Spleen (tissue), 11 donors: Measurements from ENCODE around the gene WDR64. TPM values are rescaled to one million over a fixed set of nuclear protein-coding genes. Genes with fewer than 3 reads are reported as not detected.
"Not testable (repeated sequence)": the region's sequence is repeated elsewhere in the genome, so short reads cannot be mapped to it uniquely, and the experiment has no call there.

Source experiments
- DNase-seq: peaks from one replicate; pipeline ENCODE4 v3.0.0-alpha.2; 2020
- H3K27ac ChIP-seq, 8 donors: fragments of 200-600 bp; sonication (generic) in 7 of 8; 1 replicate in 4 of 8; 2 replicates in 4 of 8; pipeline versions ENCODE4 v1.5.0 to v1.8.0; 2016 to 2021; ENCODE audit warnings: inconsistent platforms in 4 of 8, mild to moderate bottlenecking in 4 of 8, moderate library complexity in 1 of 8
- H3K27me3 ChIP-seq, 7 donors: fragments of 200-600 bp; sonication (generic) in 6 of 7; replicated peaks in 1 of 7; 1 replicate in 4 of 7; 2 replicates in 3 of 7; pipeline versions ENCODE4 v1.5.0 to v1.8.0; 2016 to 2021; ENCODE audit warnings: inconsistent platforms in 3 of 7, mild to moderate bottlenecking in 1 of 7
- H3K36me3 ChIP-seq, 6 donors: fragments of 200-600 bp; sonication (generic) in 5 of 6; 1 replicate in 4 of 6; 2 replicates in 2 of 6; pipeline versions ENCODE4 v1.5.0 to v1.8.0; 2016 to 2021; ENCODE audit warnings: inconsistent platforms in 2 of 6
- H3K4me1 ChIP-seq, 6 donors: fragments of 200-600 bp; sonication (generic) in 5 of 6; 1 replicate in 3 of 6; 2 replicates in 3 of 6; pipeline versions ENCODE4 v1.5.0 to v1.8.0; 2016 to 2021; ENCODE audit warnings: inconsistent platforms in 3 of 6
- H3K4me3 ChIP-seq, 8 donors: fragments of 200-600 bp; sonication (generic) in 7 of 8; 1 replicate in 4 of 8; 2 replicates in 4 of 8; pipeline versions ENCODE4 v1.5.0 to v1.8.0; 2016 to 2021; ENCODE audit warnings: inconsistent platforms in 4 of 8, mild to moderate bottlenecking in 4 of 8, moderate library complexity in 2 of 8
- H3K9me3 ChIP-seq, 8 donors: fragments of 200-600 bp; sonication (generic) in 7 of 8; 1 replicate in 4 of 8; 2 replicates in 4 of 8; pipeline versions ENCODE4 v1.5.0 to v1.8.0; 2016 to 2021; ENCODE audit warnings: inconsistent platforms in 4 of 8
- POLR2A ChIP-seq, 3 donors: fragments of 450-650 bp; IDR thresholded peaks; one replicate each; pipeline ENCODE4 v1.5.1; 2017; ENCODE audit warnings: antibody characterized with exemption in 3 of 3, mild to moderate bottlenecking in 1 of 3
- POLR2AphosphoS5 ChIP-seq, 3 donors: sonication (generic); formaldehyde crosslinking; IDR thresholded peaks; one replicate each; pipeline ENCODE4 v1.5.1; 2017; ENCODE audit warnings: antibody characterized with exemption in 3 of 3
- WGBS, 5 donors: extraction: QIAGEN DNeasy Blood & Tissue Kit in 3 of 5; methylation state at CpG; one replicate each; pipeline versions ENCODE4 v1.1.5 to v1.1.7; 2013 to 2018; 5-methylcytosine and 5-hydroxymethylcytosine counted together
- intact Hi-C: fragments of 100-400 bp; cut with DNase I; formaldehyde crosslinking; loops from one replicate; pipeline ENCODE4 v1.15.0; 2023; ENCODE audit warnings: low total_unique reads
- polyA plus RNA-seq, 3 donors: library from polyadenylated mRNA; stranded (reverse); fragments of 200-250 nt; gene quantifications; one replicate each; pipeline ENCODE4 v1.2.1, GENCODE V29; 2013
- total RNA-seq, 7 donors: library from RNA; depleted of rRNA in 3 of 7; stranded (reverse); fragments of >200 nt in 3 of 7; fragmentation: NEBNext Ultra II Directional in 4 of 7; extraction: Animal tissue kit (Norgen Biotek cat#: 25700) in 4 of 7; gene quantifications; one replicate each; pipeline versions ENCODE4 v1.1.0 to v1.2.1, GENCODE V29; 2016 to 2021
- TF ChIP-seq, protein P1 (sequence below), 11 experiments: fragments of 200-600 bp in 7 of 11; fragments of 450-650 bp in 4 of 11; sonication (generic) in 4 of 11; IDR thresholded peaks in 8 of 11; conservative IDR thresholded peaks in 3 of 11; 1 replicate in 7 of 11; 2 replicates in 4 of 11; pipeline versions ENCODE4 v1.4.0 to v1.8.0; 2016 to 2021; ENCODE audit warnings: antibody characterized with exemption in 11 of 11, inconsistent platforms in 4 of 11, mild to moderate bottlenecking in 1 of 11
- donor health status: healthy with polysubstance abuse.
- donor health status: DM: no; HTN: no; CAD: no; lungs with moderate emphysema.
- donor health status: DM: no; HTN: no; CAD: no.
- donor health status: Bipolar disorder and iron deficiency.
- donor health status: healthy.
- donor health status: DM: no; HTN: no; CAD: no.
- donor health status: DM: yes; HTN: yes; CAD: no.

Gene WDR64
- total and polyA plus RNA-seq, 10 donors: 0.03 to 0.55 (median 0.26) TPM; not detected in 3

DNA sequence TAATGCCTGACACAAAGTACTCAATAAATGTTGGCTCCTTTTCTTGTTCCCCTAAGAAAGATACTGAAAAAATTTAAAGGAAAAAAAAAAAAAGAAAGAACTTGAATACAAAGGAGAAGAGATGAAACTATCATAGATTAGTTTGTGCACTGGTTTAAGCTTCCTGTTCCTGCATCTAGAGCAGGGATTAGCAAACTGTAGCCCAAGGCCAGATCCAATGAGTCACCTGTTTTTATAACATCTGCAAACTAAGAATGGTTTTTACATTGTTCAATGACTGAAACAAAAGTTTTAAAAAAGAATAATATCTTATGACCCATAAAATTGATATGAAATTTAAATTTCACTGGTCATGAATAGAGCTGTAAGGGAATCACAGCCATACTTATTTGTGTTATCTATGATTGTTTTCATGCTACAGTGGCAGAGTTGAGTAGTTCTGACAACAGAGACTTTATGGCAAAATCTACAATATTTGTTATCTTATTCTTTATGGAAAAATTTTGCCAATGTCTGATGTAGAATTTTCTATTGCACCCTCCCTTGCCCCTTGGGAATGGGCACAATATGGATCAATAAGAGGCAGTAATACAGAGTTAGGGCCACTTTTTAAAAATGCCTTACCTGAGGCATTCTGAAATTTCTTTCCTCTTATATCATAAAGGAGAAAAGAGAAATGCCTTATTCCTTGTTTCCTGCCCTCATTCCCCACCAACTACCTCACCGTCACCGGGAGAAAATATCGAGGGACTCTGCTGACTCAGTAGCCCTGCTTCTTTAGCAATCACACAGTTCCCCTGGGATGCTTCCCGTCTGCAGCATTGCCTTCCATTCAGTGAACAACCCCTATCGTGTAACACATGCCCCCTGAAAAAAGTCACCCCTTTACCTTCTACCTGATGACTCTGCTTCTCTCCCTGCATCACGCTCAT, 50.6 kb downstream of the WDR64 start:
- 83 to 94% (median 86%) methylated on average over 6 of the region's 6 CpGs for WGBS, 5 donors
- DNase-seq: no peak
- Histone ChIP-seq H3K36me3 (no peaks in the 10 kb centered on the region), H3K4me1 (no peaks in the 10 kb centered on the region), H3K27me3 (no peaks in the 10 kb centered on the region), H3K27ac (no peak overlapping the region), H3K4me3 (no peak overlapping the region), H3K9me3 (no peaks in the 10 kb centered on the region)
- TF ChIP-seq, protein P1, sequence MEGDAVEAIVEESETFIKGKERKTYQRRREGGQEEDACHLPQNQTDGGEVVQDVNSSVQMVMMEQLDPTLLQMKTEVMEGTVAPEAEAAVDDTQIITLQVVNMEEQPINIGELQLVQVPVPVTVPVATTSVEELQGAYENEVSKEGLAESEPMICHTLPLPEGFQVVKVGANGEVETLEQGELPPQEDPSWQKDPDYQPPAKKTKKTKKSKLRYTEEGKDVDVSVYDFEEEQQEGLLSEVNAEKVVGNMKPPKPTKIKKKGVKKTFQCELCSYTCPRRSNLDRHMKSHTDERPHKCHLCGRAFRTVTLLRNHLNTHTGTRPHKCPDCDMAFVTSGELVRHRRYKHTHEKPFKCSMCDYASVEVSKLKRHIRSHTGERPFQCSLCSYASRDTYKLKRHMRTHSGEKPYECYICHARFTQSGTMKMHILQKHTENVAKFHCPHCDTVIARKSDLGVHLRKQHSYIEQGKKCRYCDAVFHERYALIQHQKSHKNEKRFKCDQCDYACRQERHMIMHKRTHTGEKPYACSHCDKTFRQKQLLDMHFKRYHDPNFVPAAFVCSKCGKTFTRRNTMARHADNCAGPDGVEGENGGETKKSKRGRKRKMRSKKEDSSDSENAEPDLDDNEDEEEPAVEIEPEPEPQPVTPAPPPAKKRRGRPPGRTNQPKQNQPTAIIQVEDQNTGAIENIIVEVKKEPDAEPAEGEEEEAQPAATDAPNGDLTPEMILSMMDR (IDR thresholded peaks at IDR 0.05 in 8 of 11, conservative IDR thresholded peaks at IDR 0.05 in 3 of 11): no peak
- TF ChIP-seq POLR2A (IDR thresholded peaks at IDR 0.05) (no peak), POLR2AphosphoS5 (IDR thresholded peaks at IDR 0.05) (no peak)
- intact Hi-C loops: no loop called here

DNA sequence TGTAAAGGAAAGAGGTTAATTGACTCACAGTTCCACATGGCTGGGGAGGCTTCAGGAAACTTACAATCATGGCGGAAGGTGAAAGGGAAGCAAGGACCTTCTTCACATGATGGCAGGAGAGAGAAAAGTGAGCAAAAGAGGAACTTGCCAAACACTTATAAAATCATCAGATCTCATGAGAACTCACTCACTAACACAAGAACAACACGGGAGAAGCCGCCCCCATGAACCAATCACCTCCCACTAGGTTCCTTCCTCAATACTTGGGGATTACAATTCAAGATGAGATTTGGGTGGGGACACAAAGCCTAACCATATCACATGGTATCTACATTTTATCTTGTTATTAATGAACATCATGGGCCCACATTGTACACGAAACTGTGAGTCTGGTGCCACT, 51.7 kb downstream of the WDR64 start:
- H3K36me3 ChIP-seq, H3K9me3 ChIP-seq, H3K27me3 ChIP-seq, DNase-seq, H3K27ac ChIP-seq, H3K4me3 ChIP-seq, intact Hi-C loops, H3K4me1 ChIP-seq: not testable (repeated sequence)
- WGBS, 5 donors: 79 to 90% (median 87%) methylated on average over 4 of the region's 4 CpGs

DNA sequence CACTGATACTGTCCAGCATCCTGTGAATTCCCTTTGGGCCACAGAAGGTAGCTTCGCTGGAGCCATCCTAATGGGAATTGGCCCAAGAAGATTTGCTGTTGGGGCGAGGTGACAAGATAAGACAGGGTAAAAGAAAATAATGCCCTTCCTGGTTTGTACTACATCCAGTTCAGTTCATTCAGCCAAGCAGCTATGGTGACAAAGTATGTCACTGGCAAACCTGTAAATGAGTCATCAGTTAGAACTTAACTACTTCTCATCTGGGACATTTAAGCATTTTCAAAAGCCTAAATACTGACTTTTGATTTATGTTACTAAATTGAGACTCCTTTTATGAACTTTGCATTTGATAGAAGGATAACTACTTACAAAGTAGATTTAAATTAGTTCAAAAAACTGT, 54.2 kb downstream of the WDR64 start:
- no peaks in the 10 kb centered on the region for H3K27me3 ChIP-seq
- H3K4me1 ChIP-seq: no peaks in the 10 kb centered on the region
- no peaks in the 10 kb centered on the region for H3K9me3 ChIP-seq
- no peak overlapping the region for H3K4me3 ChIP-seq
- TF ChIP-seq POLR2AphosphoS5 (IDR thresholded peaks at IDR 0.05) (no peak), POLR2A (IDR thresholded peaks at IDR 0.05) (no peak)
- TF ChIP-seq, protein P1 (IDR thresholded peaks at IDR 0.05 in 8 of 11, conservative IDR thresholded peaks at IDR 0.05 in 3 of 11): no peak
- H3K27ac ChIP-seq: no peak overlapping the region
- no peak for DNase-seq
- intact Hi-C loops: no loop called here
- no peaks in the 10 kb centered on the region for H3K36me3 ChIP-seq
- WGBS, 5 donors: 55 to 88% (median 77%) methylated on average over 2 of the region's 2 CpGs

DNA sequence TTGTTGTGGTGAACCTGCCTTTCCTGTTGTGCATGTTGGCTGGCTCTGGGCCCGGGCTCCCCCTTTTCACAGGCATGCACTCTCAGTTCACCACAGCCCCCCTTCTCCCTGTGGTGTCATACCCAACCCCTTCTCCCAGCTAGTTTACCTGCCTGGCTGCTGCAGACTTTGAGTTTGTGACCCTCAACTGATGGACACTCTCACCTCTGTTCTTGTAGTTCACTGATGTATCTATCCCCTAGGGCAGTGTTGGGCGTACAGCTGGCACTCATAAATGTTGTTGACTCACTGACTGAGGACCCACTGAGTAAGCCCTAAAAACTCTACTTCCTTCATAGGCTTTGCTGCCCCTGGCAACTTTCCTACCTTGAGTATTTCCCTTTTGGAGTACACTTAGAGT, 54.9 kb downstream of the WDR64 start:
- Histone ChIP-seq H3K27ac (no peak overlapping the region), H3K4me3 (no peak overlapping the region), H3K36me3 (no peaks in the 10 kb centered on the region), H3K27me3 (no peaks in the 10 kb centered on the region), H3K9me3 (no peaks in the 10 kb centered on the region), H3K4me1 (no peaks in the 10 kb centered on the region)
- no peak for DNase-seq
- intact Hi-C loops: no loop called here
- 58 to 69% (median 68%) methylated on average over 2 of the region's 2 CpGs for WGBS, 5 donors
- TF ChIP-seq POLR2AphosphoS5 (IDR thresholded peaks at IDR 0.05): no peak
- no peak for TF ChIP-seq POLR2A (IDR thresholded peaks at IDR 0.05)
- TF ChIP-seq, protein P1 (IDR thresholded peaks at IDR 0.05 in 8 of 11, conservative IDR thresholded peaks at IDR 0.05 in 3 of 11): no peak
